HUDEP-2 (cell line): ENCODE data around the gene TP53.

Source experiments
- DNase-seq, 76 experiments: peaks; one replicate each; lab custom pipeline; 2025; ENCODE audit not compliant: unreplicated experiment in 76 of 76; lab: John Stamatoyannopoulos, UW

TP53 gene

GRCh38 chr17:7684851-7685532 is 2.3 kb downstream of the TP53 start:
- no peak for DNase-seq

- no peak for DNase-seq
Measured at GRCh38 chr17:7677388-7678067, 9.8 kb downstream of the TP53 start.

GRCh38 chr17:7676533-7676932 is 10.8 kb downstream of the TP53 start:
- DNase-seq = no peak

- DNase-seq = no peak
Measured at GRCh38 chr17:7674934-7675333, 12.4 kb downstream of the TP53 start.

GRCh38 chr17:7673239-7673638 is 14.1 kb downstream of the TP53 start:
- DNase-seq = peak in 48 of 76 experiments; percentile 5 to 57 (median 31)

GRCh38 chr17:7668482-7668881 is 18.8 kb downstream of the TP53 start:
- no peak for DNase-seq

GRCh38 chr17:7667656-7668406 is 19.5 kb downstream of the TP53 start:
- DNase-seq = no peak

GRCh38 chr17:7656958-7657609 is 30.2 kb downstream of the TP53 start:
- no peak for DNase-seq

GRCh38 chr17:7655541-7655840 is 31.8 kb downstream of the TP53 start:
- DNase-seq = no peak

GRCh38 chr17:7654832-7655540 is 32.3 kb downstream of the TP53 start:
- no peak for DNase-seq

- DNase-seq = peak in 3 of 76 experiments; percentile 9 to 15 (median 14)
Measured at GRCh38 chr17:7652388-7653356, 34.6 kb downstream of the TP53 start.

- no peak for DNase-seq
Measured at GRCh38 chr17:7651665-7652387, 35.5 kb downstream of the TP53 start.

- DNase-seq = peak in 1 of 76 experiments; percentile 10
Measured at GRCh38 chr17:7651097-7651664, 36.1 kb downstream of the TP53 start.

GRCh38 chr17:7650509-7651096 is 36.7 kb downstream of the TP53 start, which contains the start of gene ATP1B2:
TSS of gene ATP1B2 (plus strand) at chr17:7650926. CDS start at chr17:7651519, 593 bp downstream.
- DNase-seq = peak in 74 of 76 experiments; percentile 71 to 98 (median 94)

- no peak for DNase-seq
Measured at GRCh38 chr17:7647018-7647417, 40.3 kb downstream of the TP53 start.

- no peak for DNase-seq
Measured at GRCh38 chr17:7646457-7646856, 40.8 kb downstream of the TP53 start.

- DNase-seq = no peak
Measured at GRCh38 chr17:7644775-7645174, 42.5 kb downstream of the TP53 start.

GRCh38 chr17:7641635-7642034 is 45.7 kb downstream of the TP53 start:
- DNase-seq = peak in 23 of 76 experiments; percentile 7 to 54 (median 20)
